DOHH2 (cell line): ENCODE data around the gene RAP1GDS1.

Experiments used
- CTCF ChIP-seq: fragments of 200-600 bp; sonication (generic); IDR thresholded peaks from one replicate; pipeline ENCODE4 v1.5.1; 2014; ENCODE audit warnings: antibody characterized with exemption, mild to moderate bottlenecking, low read depth, low read length; ENCODE audit not compliant: poor library complexity, severe bottlenecking
- EZH2phosphoT487 ChIP-seq: fragments of 200-600 bp; sonication (generic); IDR thresholded peaks from 2 replicates; pipeline ENCODE4 v1.6.1; 2017; ENCODE audit warnings: borderline replicate concordance, mild to moderate bottlenecking, antibody characterized with exemption, low read length, moderate library complexity, mixed read lengths

DNA sequence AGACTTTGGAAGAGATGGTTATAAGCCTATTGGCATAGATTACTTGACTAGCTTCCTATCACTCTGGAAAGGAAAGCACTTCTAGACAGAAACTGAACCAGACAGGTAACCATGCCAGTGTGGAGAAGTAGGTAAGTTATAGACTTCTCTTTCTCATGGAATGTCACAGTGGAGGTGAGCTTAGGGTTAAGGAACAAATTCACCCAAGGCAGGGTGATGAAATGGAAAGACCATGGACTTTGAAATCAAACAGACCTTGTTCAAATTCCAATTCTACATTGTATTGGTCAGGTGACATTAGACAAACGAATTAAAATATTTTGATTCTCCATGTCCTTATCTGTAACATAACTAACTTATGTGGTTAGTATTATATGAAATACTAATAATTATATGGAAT is 7.7 kb upstream of the RAP1GDS1 start:
- no peak for TF ChIP-seq CTCF
- no peak for TF ChIP-seq EZH2phosphoT487
